B cell (primary cell): Measurements from ENCODE around the gene ZBP1. TPM values are rescaled to one million over a fixed set of nuclear protein-coding genes. Genes with fewer than 3 reads are reported as not detected.

Experiments used
- ATAC-seq: fragments of 200-7000 bp; cut with Tn5 transposase; one replicate; pipeline ENCODE4 v1.10.0; 2021; ENCODE audit warnings: low read depth, mild to moderate bottlenecking, moderate number of reproducible peaks, moderate library complexity
- CTCF ChIA-PET: fragments of 350-600 bp; sonication (Branson Sonifier 250); formaldehyde crosslinking; loops from one replicate; lab custom pipeline; 2021; ENCODE audit warnings: antibody characterized with exemption, inconsistent platforms; lab: Charles Lee
- POLR2A ChIA-PET: fragments of 350-600 bp; sonication (Branson Sonifier 250); formaldehyde crosslinking; loops from one replicate; lab custom pipeline; 2021; ENCODE audit warnings: antibody characterized with exemption; lab: Charles Lee
- DNase-seq: peaks from one replicate; pipeline ENCODE4 v3.0.0; 2013
- H2AFZ ChIP-seq: 2 replicates; pipeline ENCODE4 v1.6.1; 2012; ENCODE audit warnings: mild to moderate bottlenecking, low read depth, low read length; ENCODE audit not compliant: insufficient read depth, poor library complexity, severe bottlenecking
- H3K27ac ChIP-seq, 2 donors: 1 replicate in 1 of 2; 2 replicates in 1 of 2; pipeline ENCODE4 v1.5.1; 2012 to 2013; ENCODE audit warnings: low read length in 2 of 2, mild to moderate bottlenecking in 2 of 2, moderate library complexity in 1 of 2
- H3K27me3 ChIP-seq, 4 experiments: fragments of 200-600 bp in 1 of 4; sonication (generic) in 1 of 4; replicated peaks in 1 of 4; 1 replicate in 2 of 4; 2 replicates in 2 of 4; pipeline versions ENCODE4 v1.6.1 to v1.7.0; 2013 to 2016; ENCODE audit warnings: low read length in 3 of 4, mild to moderate bottlenecking in 2 of 4, mixed read lengths in 1 of 4, moderate library complexity in 1 of 4; ENCODE audit not compliant: insufficient read depth in 4 of 4, control insufficient read depth in 3 of 4; ENCODE audit errors: control extremely low read depth in 1 of 4
- H3K36me3 ChIP-seq, 2 experiments: replicated peaks in 1 of 2; 1 replicate in 1 of 2; 2 replicates in 1 of 2; pipeline versions ENCODE4 v1.6.1 to v1.7.1; 2013; ENCODE audit warnings: low read length in 1 of 2; ENCODE audit not compliant: insufficient read depth in 2 of 2, control insufficient read depth in 1 of 2; ENCODE audit errors: control extremely low read depth in 1 of 2, extremely low read depth in 1 of 2
- H3K4me1 ChIP-seq, 2 donors: fragments of 200-600 bp in 1 of 2; sonication (generic) in 1 of 2; 1 replicate in 1 of 2; 2 replicates in 1 of 2; pipeline versions ENCODE4 v1.5.1 to v1.6.1; 2013 to 2017; ENCODE audit warnings: low read length in 2 of 2; ENCODE audit not compliant: control insufficient read depth in 2 of 2, insufficient read depth in 2 of 2
- H3K4me2 ChIP-seq: replicated peaks from 2 replicates; pipeline ENCODE3; 2012; ENCODE audit warnings: mild to moderate bottlenecking, low read depth, low read length; ENCODE audit not compliant: poor library complexity, severe bottlenecking
- H3K4me3 ChIP-seq, 5 experiments: fragments of 200-600 bp in 1 of 5; sonication (generic) in 1 of 5; 1 replicate in 3 of 5; 2 replicates in 2 of 5; pipeline versions ENCODE4 v1.5.1 to v1.7.0; 2011 to 2016; ENCODE audit warnings: low read length in 4 of 5, mild to moderate bottlenecking in 4 of 5, low read depth in 2 of 5, control low read depth in 1 of 5, moderate library complexity in 1 of 5; ENCODE audit not compliant: insufficient read depth in 1 of 5; ENCODE audit errors: control extremely low read depth in 1 of 5, extremely low read depth in 1 of 5
- H3K79me2 ChIP-seq: fragments of 200-600 bp; sonication (generic); one replicate; pipeline ENCODE4 v1.6.0; 2016; ENCODE audit warnings: low read length; ENCODE audit not compliant: control insufficient read depth, insufficient read depth
- H3K9ac ChIP-seq: fragments of 200-600 bp; sonication (generic); 2 replicates; pipeline ENCODE4 v1.6.1; 2017; ENCODE audit warnings: mild to moderate bottlenecking, low read length, moderate library complexity
- H3K9me3 ChIP-seq, 3 donors: one replicate each; pipeline versions ENCODE4 v1.6.1 to v1.7.1; 2013; ENCODE audit warnings: low read length in 2 of 3; ENCODE audit not compliant: control insufficient read depth in 2 of 3, insufficient read depth in 1 of 3; ENCODE audit errors: control extremely low read depth in 1 of 3
- H4K20me1 ChIP-seq: 2 replicates; pipeline ENCODE4 v1.6.0; 2012; ENCODE audit warnings: mild to moderate bottlenecking, low read length; ENCODE audit not compliant: insufficient read depth, control insufficient read depth, poor library complexity, severe bottlenecking
- H3K27ac Mint-ChIP-seq: one replicate; pipeline ENCODE4 v1.8.0; 2021; ENCODE audit warnings: mixed read lengths
- H3K27me3 Mint-ChIP-seq: one replicate; pipeline ENCODE4 v1.8.0; 2021; ENCODE audit warnings: mixed read lengths
- H3K4me1 Mint-ChIP-seq: one replicate; pipeline ENCODE4 v1.8.0; 2021; ENCODE audit warnings: mixed read lengths
- H3K4me3 Mint-ChIP-seq: one replicate; pipeline ENCODE4 v1.8.0; 2021; ENCODE audit warnings: mixed read lengths
- H3K9me3 Mint-ChIP-seq: one replicate; pipeline ENCODE4 v1.8.0; 2022; ENCODE audit warnings: mixed read lengths; ENCODE audit not compliant: insufficient read depth
- EZH2 ChIP-seq: IDR thresholded peaks from 2 replicates; pipeline ENCODE4 v1.6.1; 2012; ENCODE audit warnings: borderline replicate concordance, low read depth, mild to moderate bottlenecking, moderate library complexity, low read length; ENCODE audit not compliant: insufficient read depth, poor library complexity, severe bottlenecking
- WGBS: methylation state at CpG from one replicate; pipeline ENCODE4 v1.1.5; 2013; ENCODE audit warnings: missing lambda C conversion rate; ENCODE audit not compliant: insufficient coverage; 5-methylcytosine and 5-hydroxymethylcytosine counted together
- intact Hi-C: fragments of 100-400 bp; cut with micrococcal nuclease; formaldehyde crosslinking; loops from one replicate; pipeline ENCODE4 v1.10.0; 2022
- polyA plus RNA-seq: library from polyadenylated mRNA; depleted of rRNA; stranded (reverse); fragments of >200 nt; gene quantifications from 2 replicates; pipeline ENCODE4 v1.2.3, GENCODE V29; 2012
- total RNA-seq, 2 donors: library from RNA; stranded (reverse); fragments of 120-200 nt in 1 of 2; gene quantifications; 1 replicate in 1 of 2; 2 replicates in 1 of 2; pipeline versions ENCODE4 v1.2.3 to v1.2.4, GENCODE V29; 2013 to 2022
- TF ChIP-seq, protein P1 (sequence below): fragments of 200-600 bp; IDR thresholded peaks from one replicate; pipeline ENCODE4 v1.8.0; 2022; ENCODE audit warnings: antibody characterized with exemption, mild to moderate bottlenecking

Gene ZBP1
- total and polyA plus RNA-seq, 2 donors (not counting 1 experiment from before 2014, with no cell fraction given): 29.9 to 69.2 TPM

DNA sequence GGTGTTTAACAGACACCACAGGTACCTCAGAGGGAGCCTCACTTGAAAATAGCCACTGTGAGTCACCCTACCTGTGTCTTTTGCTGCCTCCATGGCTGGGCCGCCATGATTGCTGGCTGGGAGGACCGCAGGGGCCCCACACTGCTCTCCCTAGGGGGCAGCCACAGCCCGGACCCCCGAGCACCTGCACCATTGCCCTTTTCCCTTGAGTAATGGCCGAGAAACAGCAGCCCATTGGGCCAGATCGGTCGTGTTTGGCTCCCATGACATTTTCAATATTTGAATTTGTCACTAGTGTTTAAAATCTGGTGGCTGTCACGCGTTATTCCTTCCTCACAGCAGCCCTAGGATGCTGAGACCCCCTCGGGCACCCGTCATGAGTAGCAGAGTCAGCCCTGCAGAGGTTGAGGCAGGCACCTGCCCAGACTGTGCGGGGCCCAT lies 6.7 kb downstream of the ZBP1 start:
- no peak overlapping the region for H3K4me3 ChIP-seq
- H2AFZ ChIP-seq: no peak overlapping the region
- peaks cover 21 to 31% of the 10 kb centered on the region in 2 donors for H3K4me1 ChIP-seq
- no peak overlapping the region for H3K9ac ChIP-seq
- H3K79me2 ChIP-seq: peaks cover 32% of the 10 kb centered on the region
- 75% methylated on average over 11 of the region's 12 CpGs for WGBS
- TF ChIP-seq, protein P1, sequence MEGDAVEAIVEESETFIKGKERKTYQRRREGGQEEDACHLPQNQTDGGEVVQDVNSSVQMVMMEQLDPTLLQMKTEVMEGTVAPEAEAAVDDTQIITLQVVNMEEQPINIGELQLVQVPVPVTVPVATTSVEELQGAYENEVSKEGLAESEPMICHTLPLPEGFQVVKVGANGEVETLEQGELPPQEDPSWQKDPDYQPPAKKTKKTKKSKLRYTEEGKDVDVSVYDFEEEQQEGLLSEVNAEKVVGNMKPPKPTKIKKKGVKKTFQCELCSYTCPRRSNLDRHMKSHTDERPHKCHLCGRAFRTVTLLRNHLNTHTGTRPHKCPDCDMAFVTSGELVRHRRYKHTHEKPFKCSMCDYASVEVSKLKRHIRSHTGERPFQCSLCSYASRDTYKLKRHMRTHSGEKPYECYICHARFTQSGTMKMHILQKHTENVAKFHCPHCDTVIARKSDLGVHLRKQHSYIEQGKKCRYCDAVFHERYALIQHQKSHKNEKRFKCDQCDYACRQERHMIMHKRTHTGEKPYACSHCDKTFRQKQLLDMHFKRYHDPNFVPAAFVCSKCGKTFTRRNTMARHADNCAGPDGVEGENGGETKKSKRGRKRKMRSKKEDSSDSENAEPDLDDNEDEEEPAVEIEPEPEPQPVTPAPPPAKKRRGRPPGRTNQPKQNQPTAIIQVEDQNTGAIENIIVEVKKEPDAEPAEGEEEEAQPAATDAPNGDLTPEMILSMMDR: no peak
- TF ChIP-seq EZH2: no peak
- H3K27ac ChIP-seq: no peak overlapping the region
- Mint-ChIP-seq H3K27ac (no peak overlapping the region), H3K9me3 (no peaks in the 10 kb centered on the region), H3K4me1 (peaks cover 33% of the 10 kb centered on the region), H3K27me3 (no peaks in the 10 kb centered on the region), H3K4me3 (no peak overlapping the region)
- DNase-seq (no peak), ATAC-seq (no peak)
- intact Hi-C loops: loop anchor here (10.0 kb wide), 1 partner anchor 1281 kb away; no protein-coding TSS in a partner anchor
- no peaks in the 10 kb centered on the region for H3K9me3 ChIP-seq
- no peaks in the 10 kb centered on the region for H3K27me3 ChIP-seq
- peaks cover 0 to 83% of the 10 kb centered on the region in 2 experiments for H3K36me3 ChIP-seq
- ChIA-PET CTCF (interaction anchor here (1.0 to 11.0 kb wide), 3 partner anchors 14 to 41 kb away, joined by 3 to 131 read pairs (median 18); no protein-coding TSS in a partner anchor), POLR2A (no interaction called here)
- no peak overlapping the region for H3K4me2 ChIP-seq
- peaks cover 28% of the 10 kb centered on the region for H4K20me1 ChIP-seq

DNA sequence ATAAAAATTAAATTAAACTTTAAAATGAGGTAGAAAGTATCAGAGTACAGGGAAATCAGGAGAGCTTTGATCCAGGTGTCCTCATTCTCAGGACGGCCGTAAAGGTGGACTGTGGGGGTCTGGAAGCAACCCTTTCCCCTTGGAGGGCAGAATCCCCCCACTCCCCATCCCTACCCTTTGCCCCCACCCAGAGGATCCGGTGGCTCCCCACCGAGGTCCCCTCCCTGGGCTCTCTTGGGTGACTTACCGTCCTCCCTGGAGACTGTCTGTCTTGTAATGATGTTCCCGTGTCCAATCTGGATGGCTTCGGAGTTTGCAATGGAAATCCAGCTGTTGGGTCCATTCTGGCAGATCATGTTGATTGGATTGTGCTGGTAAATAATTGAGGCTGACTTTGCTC lies 7.3 kb downstream of the ZBP1 start:
- Mint-ChIP-seq H3K9me3 (no peaks in the 10 kb centered on the region), H3K27ac (no peak overlapping the region), H3K4me3 (no peak overlapping the region), H3K27me3 (no peaks in the 10 kb centered on the region), H3K4me1 (peaks cover 27% of the 10 kb centered on the region)
- TF ChIP-seq EZH2: no peak
- TF ChIP-seq, protein P1: no peak
- H3K4me3 ChIP-seq: no peak overlapping the region
- WGBS: no CpG with 5 or more reads among the region's 7 CpGs
- no peaks in the 10 kb centered on the region for H3K27me3 ChIP-seq
- intact Hi-C loops: loop anchor here (10.0 kb wide), 1 partner anchor 1282 kb away; no protein-coding TSS in a partner anchor
- no peak overlapping the region for H2AFZ ChIP-seq
- peaks cover 26% of the 10 kb centered on the region for H3K79me2 ChIP-seq
- no peaks in the 10 kb centered on the region for H3K9me3 ChIP-seq
- H4K20me1 ChIP-seq: peaks cover 28% of the 10 kb centered on the region
- H3K4me1 ChIP-seq: peaks cover 15 to 25% of the 10 kb centered on the region in 2 donors
- ATAC-seq: no peak
- POLR2A ChIA-PET: no interaction called here
- no peak overlapping the region for H3K27ac ChIP-seq
- H3K36me3 ChIP-seq: peaks cover 0 to 86% of the 10 kb centered on the region in 2 experiments
- no peak overlapping the region for H3K9ac ChIP-seq
- CTCF ChIA-PET: interaction anchor here (4.9 kb wide), 1 partner anchor 41 kb away, joined by 18 read pairs; no protein-coding TSS in a partner anchor
- DNase-seq: no peak
- no peak overlapping the region for H3K4me2 ChIP-seq
